SK-N-MC (cell line): Measurements from ENCODE around the gene FGF12.

ENCODE experiments used
- EZH2 ChIP-seq: fragments of 200-600 bp; sonication (generic); IDR thresholded peaks from one replicate; pipeline ENCODE4 v1.6.1; 2017; ENCODE audit warnings: antibody characterized with exemption
- FOXP2 ChIP-seq: optimal IDR thresholded peaks from 2 replicates; pipeline ENCODE3; 2011; ENCODE audit warnings: mild to moderate bottlenecking, moderate library complexity; ENCODE audit not compliant: insufficient read depth; ENCODE audit errors: extremely low read length, control extremely low read depth
- POLR2AphosphoS5 ChIP-seq: IDR thresholded peaks from 2 replicates; pipeline ENCODE4 v1.6.1; 2012; ENCODE audit warnings: mild to moderate bottlenecking, low read depth, low read length, borderline replicate concordance

GRCh38 chr3:192621909-192622308 lies 105.4 kb downstream of the FGF12 start:
- TF ChIP-seq FOXP2 (no peak), POLR2AphosphoS5 (no peak), EZH2 (no peak)
